BE2C (cell line): ENCODE results near the gene ADIPOR2.

Source experiments
- DNase-seq: peaks from one replicate; pipeline ENCODE4 v3.0.0-alpha.2; 2020
- H3K27me3 ChIP-seq: fragments of 250-450 bp; sonication (Bioruptor Pico); 2 replicates; pipeline ENCODE4 v1.5.1; 2020; ENCODE audit warnings: mild to moderate bottlenecking
- H3K36me3 ChIP-seq: fragments of 250-450 bp; sonication (Bioruptor Pico); 2 replicates; pipeline ENCODE4 v1.5.1; 2020; ENCODE audit warnings: mild to moderate bottlenecking
- H3K4me1 ChIP-seq: fragments of 250-450 bp; sonication (Bioruptor Pico); 2 replicates; pipeline ENCODE4 v1.5.1; 2020
- H3K4me3 ChIP-seq: 2 replicates; pipeline ENCODE4 v1.5.1; 2011; ENCODE audit warnings: low read depth, low read length
- H3K9me3 ChIP-seq: fragments of 250-450 bp; sonication (Bioruptor Pico); 2 replicates; pipeline ENCODE4 v1.5.1; 2020
- CTCF ChIP-seq: IDR thresholded peaks from 2 replicates; pipeline ENCODE4 v1.5.1; 2012; ENCODE audit warnings: mild to moderate bottlenecking, low read depth, low read length

ADIPOR2 gene

GRCh38 chr12:1834186-1834925 lies 143.5 kb downstream of the ADIPOR2 start:
- Histone ChIP-seq H3K27me3 (no peaks in the 10 kb centered on the region), H3K9me3 (no peaks in the 10 kb centered on the region), H3K4me1 (peaks cover 17% of the 10 kb centered on the region), H3K36me3 (no peaks in the 10 kb centered on the region), H3K4me3 (no peak overlapping the region)
- TF ChIP-seq CTCF: no peak
- DNase-seq: no peak

- no peaks in the 10 kb centered on the region for H3K9me3 ChIP-seq
- DNase-seq: no peak
- H3K27me3 ChIP-seq: no peaks in the 10 kb centered on the region
- peaks cover 17% of the 10 kb centered on the region for H3K4me1 ChIP-seq
- no peak overlapping the region for H3K4me3 ChIP-seq
- no peak for TF ChIP-seq CTCF
- no peaks in the 10 kb centered on the region for H3K36me3 ChIP-seq
These were observed 144.6 kb downstream of the ADIPOR2 start for GRCh38 chr12:1835211-1836131.

GRCh38 chr12:1836241-1836803 lies 145.5 kb downstream of the ADIPOR2 start:
- Histone ChIP-seq H3K4me3 (no peak overlapping the region), H3K9me3 (no peaks in the 10 kb centered on the region), H3K27me3 (no peaks in the 10 kb centered on the region), H3K4me1 (peaks cover 17% of the 10 kb centered on the region), H3K36me3 (no peaks in the 10 kb centered on the region)
- DNase-seq: no peak
- TF ChIP-seq CTCF: no peak

GRCh38 chr12:1836854-1837421 lies 146.1 kb downstream of the ADIPOR2 start:
- Histone ChIP-seq H3K9me3 (no peaks in the 10 kb centered on the region), H3K4me1 (peaks cover 17% of the 10 kb centered on the region), H3K27me3 (no peaks in the 10 kb centered on the region), H3K36me3 (no peaks in the 10 kb centered on the region), H3K4me3 (no peak overlapping the region)
- peak; percentile 72 for DNase-seq
- TF ChIP-seq CTCF: no peak

- H3K4me1 ChIP-seq: peaks cover 17% of the 10 kb centered on the region
- H3K4me3 ChIP-seq: no peak overlapping the region
- no peak for DNase-seq
- H3K9me3 ChIP-seq: no peaks in the 10 kb centered on the region
- TF ChIP-seq CTCF: no peak
- H3K27me3 ChIP-seq: no peaks in the 10 kb centered on the region
- H3K36me3 ChIP-seq: no peaks in the 10 kb centered on the region
These were observed 146.8 kb downstream of the ADIPOR2 start for GRCh38 chr12:1837541-1838204.
